Measurements from ENCODE around the gene CCDC201. TPM values are rescaled to one million over a fixed set of nuclear protein-coding genes. Genes with fewer than 3 reads are reported as not detected.
A peak's percentile ranks its signal among the peaks of the same experiment; 100 is the strongest.

Gene CCDC201
- total and polyA plus RNA-seq, 2 donors (not counting 3 experiments of a cell fraction or from before 2014, with no cell fraction given) = not detected

GRCh38 chr7:45918556-45918955 lies 45.7 kb upstream of the CCDC201 start:
- H3K27me3 ChIP-seq (ENCODE audit: control insufficient read depth in 2 of 2, insufficient read depth in 2 of 2, low read length in 2 of 2) = peaks cover 22 to 37% of the 10 kb centered on the region in 2 experiments
- CTCF ChIA-PET = interaction anchor here (1.1 to 8.6 kb wide), 15 partner anchors 10 to 1432 kb away, joined by 3 to 149 read pairs (median 6); partner anchors contain the start of gene IGFBP1
- intact Hi-C loops (cut with micrococcal nuclease) (no loop called here), dilution Hi-C loops (cut with MboI; ENCODE audit: extremely low pct_ligation_motif_present, low sequenced_read_pairs) (no loop called here)
- DNase-seq (ENCODE audit: low read depth, low spot score) (no peak), FAIRE-seq (no peak)
- H4K20me1 ChIP-seq (replicated peaks; ENCODE audit: control insufficient read depth, extremely low read depth, insufficient read depth, low read length) = no peaks in the 10 kb centered on the region
- H3K9me1 ChIP-seq (replicated peaks; ENCODE audit: control insufficient read depth, extremely low read depth, insufficient read depth, low read length) = no peaks in the 10 kb centered on the region
- H3K9ac ChIP-seq (replicated peaks; ENCODE audit: extremely low read depth, insufficient read depth, low read length) = no peak overlapping the region
- no peak overlapping the region for H3K27ac ChIP-seq (ENCODE audit: insufficient read depth, low read depth, low read length)
- no peak overlapping the region for H3K4me3 ChIP-seq (replicated peaks in 1 of 3; ENCODE audit: insufficient read depth in 1 of 3, low read depth in 1 of 3, low read length in 3 of 3)
- peaks cover 28% of the 10 kb centered on the region for H3K4me1 ChIP-seq (ENCODE audit: control insufficient read depth, extremely low read depth, insufficient read depth, low read length)
- no peaks in the 10 kb centered on the region for H3K36me3 ChIP-seq (ENCODE audit: control insufficient read depth in 2 of 2, extremely low read depth in 1 of 2, insufficient read depth in 2 of 2, low read length in 2 of 2)
- POLR2A ChIA-PET = no interaction called here
- no TSS peak for BruUV-seq (replicated peaks)
- H3K4me2 ChIP-seq (ENCODE audit: insufficient read depth, low read length) = no peak overlapping the region
- no peaks in the 10 kb centered on the region for H3K79me2 ChIP-seq (ENCODE audit: control insufficient read depth, insufficient read depth, low read length)
- TF ChIP-seq CTCF (IDR thresholded peaks at IDR 0.05; ENCODE audit: extremely low read depth in 1 of 2, insufficient read depth in 1 of 2, low read depth in 1 of 2, low read length in 2 of 2) = no peak
- TF ChIP-seq POLR2A (IDR thresholded peaks at IDR 0.05; ENCODE audit: low read depth, low read length) = no peak
- H2AFZ ChIP-seq (ENCODE audit: low read depth, low read length) = no peak overlapping the region
- no peaks in the 10 kb centered on the region for H3K9me3 ChIP-seq (replicated peaks; ENCODE audit: control insufficient read depth, insufficient read depth, low read length)

- no peak overlapping the region for H3K4me2 ChIP-seq (ENCODE audit: insufficient read depth, low read length)
- H4K20me1 ChIP-seq (replicated peaks; ENCODE audit: control insufficient read depth, extremely low read depth, insufficient read depth, low read length) = no peaks in the 10 kb centered on the region
- H3K27ac ChIP-seq (ENCODE audit: insufficient read depth, low read depth, low read length) = no peak overlapping the region
- intact Hi-C loops (cut with micrococcal nuclease) = loop anchor here (1.0 kb wide), 4 partner anchors 26 to 1263 kb away; no protein-coding TSS in a partner anchor
- POLR2A ChIA-PET = no interaction called here
- BruUV-seq (replicated peaks) = no TSS peak
- TF ChIP-seq MAX (IDR thresholded peaks at IDR 0.05; ENCODE audit: insufficient read depth, insufficient read length) (no peak), CTCF (IDR thresholded peaks at IDR 0.05; ENCODE audit: extremely low read depth in 1 of 2, insufficient read depth in 1 of 2, low read depth in 1 of 2, low read length in 2 of 2) (peak; percentile 87 to 93)
- FAIRE-seq (peak; percentile 80), DNase-seq (ENCODE audit: low read depth, low spot score) (peak; percentile 69)
- dilution Hi-C loops (cut with MboI; ENCODE audit: extremely low pct_ligation_motif_present, low sequenced_read_pairs) = no loop called here
- no peaks in the 10 kb centered on the region for H3K9me1 ChIP-seq (replicated peaks; ENCODE audit: control insufficient read depth, extremely low read depth, insufficient read depth, low read length)
- H3K9ac ChIP-seq (replicated peaks; ENCODE audit: extremely low read depth, insufficient read depth, low read length) = no peak overlapping the region
- H3K36me3 ChIP-seq (ENCODE audit: control insufficient read depth in 2 of 2, extremely low read depth in 1 of 2, insufficient read depth in 2 of 2, low read length in 2 of 2) = no peaks in the 10 kb centered on the region
- H3K27me3 ChIP-seq (ENCODE audit: control insufficient read depth in 2 of 2, insufficient read depth in 2 of 2, low read length in 2 of 2) = peaks cover 22 to 37% of the 10 kb centered on the region in 2 experiments
- no peak overlapping the region for H3K4me3 ChIP-seq (replicated peaks in 1 of 3; ENCODE audit: insufficient read depth in 1 of 3, low read depth in 1 of 3, low read length in 3 of 3)
- H3K4me1 ChIP-seq (ENCODE audit: control insufficient read depth, extremely low read depth, insufficient read depth, low read length) = peaks cover 24% of the 10 kb centered on the region
- no peak overlapping the region for H2AFZ ChIP-seq (ENCODE audit: low read depth, low read length)
- H3K79me2 ChIP-seq (ENCODE audit: control insufficient read depth, insufficient read depth, low read length) = no peaks in the 10 kb centered on the region
- no peaks in the 10 kb centered on the region for H3K9me3 ChIP-seq (replicated peaks; ENCODE audit: control insufficient read depth, insufficient read depth, low read length)
- CTCF ChIA-PET = interaction anchor here (0.6 to 8.6 kb wide), 29 partner anchors 9 to 1433 kb away, joined by 3 to 149 read pairs (median 5); partner anchors contain the start of gene IGFBP1
Measured at GRCh38 chr7:45917658-45918057, 44.8 kb upstream of the CCDC201 start.

Measured in endothelial cell of umbilical vein (primary cell).